Stimulated activated CD4-positive, alpha-beta T cell treated with anti-CD3 and anti-CD28 coated beads, TNF-alpha, amount 100 ng/mL, for 24 hours (primary cell): ENCODE measurements around the gene SLC37A4.
"Not testable (repeated sequence)": the region's sequence is repeated elsewhere in the genome, so short reads cannot be mapped to it uniquely, and the experiment has no call there.

ENCODE experiments used
- DNase-seq, 3 experiments: peaks; one replicate each; pipeline ENCODE4 v3.0.0-alpha.2; 2020; ENCODE audit warnings: low read depth in 3 of 3

SLC37A4 gene

DNA sequence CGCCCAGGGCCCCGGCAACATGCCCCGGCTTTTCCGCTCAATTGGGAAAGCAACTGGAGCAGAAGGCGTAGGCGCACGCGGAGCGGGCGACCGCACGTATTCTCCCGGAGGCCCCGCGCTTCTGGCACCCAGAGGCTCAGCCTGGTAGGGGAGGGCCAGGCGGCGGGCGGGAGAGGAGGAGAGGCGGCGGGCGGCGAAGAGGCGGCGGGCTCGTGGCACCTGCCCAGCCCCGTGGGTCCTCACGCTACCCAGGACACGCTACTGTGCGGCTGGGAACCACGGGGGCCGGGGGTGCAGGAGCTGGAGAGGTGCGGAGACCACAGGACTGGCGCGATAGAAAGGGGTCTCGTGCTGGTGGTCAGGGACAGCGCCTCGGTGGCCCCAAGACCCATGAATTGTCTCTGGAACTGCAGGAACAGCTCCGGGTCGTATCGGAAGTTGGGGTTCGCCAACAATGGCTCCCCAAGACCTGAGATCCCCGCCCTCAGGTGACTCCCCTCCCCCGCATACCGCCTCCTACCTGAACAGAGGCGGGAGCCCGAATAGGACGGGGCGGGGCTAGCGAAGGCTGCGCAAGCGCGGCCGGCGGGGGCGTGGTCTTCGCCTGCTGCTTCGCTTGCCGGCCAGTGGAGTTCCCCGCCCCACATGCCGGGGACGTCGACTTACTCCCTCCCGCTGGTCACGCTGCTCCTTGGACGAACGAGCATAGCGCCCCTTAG is at the start of gene SLC37A4:
Gene SLC37A4, minus strand, starts transcription at position 549 of the 719 bp plus-strand sequence.
- peak; percentile 90 to 100 (median 99) for DNase-seq

DNA sequence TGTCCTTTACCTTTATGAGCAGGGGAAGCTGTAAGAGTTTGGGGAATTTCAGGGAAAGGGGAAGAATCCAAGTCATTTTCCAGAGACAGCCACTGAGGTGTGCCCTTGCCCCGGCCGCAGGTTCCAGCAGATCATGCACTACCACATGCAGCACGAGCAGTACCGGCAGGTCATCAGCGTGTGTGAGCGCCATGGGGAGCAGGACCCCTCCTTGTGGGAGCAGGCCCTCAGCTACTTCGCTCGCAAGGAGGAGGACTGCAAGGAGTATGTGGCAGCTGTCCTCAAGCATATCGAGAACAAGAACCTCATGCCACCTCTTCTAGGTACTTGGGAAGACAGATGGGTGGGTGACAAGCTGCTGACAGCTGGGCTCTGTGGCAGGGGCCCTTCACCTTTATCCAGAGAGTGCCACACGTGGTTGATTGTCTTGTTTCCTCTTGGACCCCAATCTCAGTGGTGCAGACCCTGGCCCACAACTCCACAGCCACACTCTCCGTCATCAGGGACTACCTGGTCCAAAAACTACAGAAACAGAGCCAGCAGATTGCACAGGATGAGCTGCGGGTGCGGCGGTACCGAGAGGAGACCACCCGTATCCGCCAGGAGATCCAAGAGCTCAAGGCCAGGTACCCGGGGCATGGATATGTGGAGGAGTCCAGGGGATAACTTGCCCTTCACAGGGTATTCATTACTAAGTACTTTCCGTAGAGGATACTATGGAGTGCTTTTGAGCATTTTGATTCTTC is 48.2 kb upstream of the SLC37A4 start:
- no peak for DNase-seq

DNA sequence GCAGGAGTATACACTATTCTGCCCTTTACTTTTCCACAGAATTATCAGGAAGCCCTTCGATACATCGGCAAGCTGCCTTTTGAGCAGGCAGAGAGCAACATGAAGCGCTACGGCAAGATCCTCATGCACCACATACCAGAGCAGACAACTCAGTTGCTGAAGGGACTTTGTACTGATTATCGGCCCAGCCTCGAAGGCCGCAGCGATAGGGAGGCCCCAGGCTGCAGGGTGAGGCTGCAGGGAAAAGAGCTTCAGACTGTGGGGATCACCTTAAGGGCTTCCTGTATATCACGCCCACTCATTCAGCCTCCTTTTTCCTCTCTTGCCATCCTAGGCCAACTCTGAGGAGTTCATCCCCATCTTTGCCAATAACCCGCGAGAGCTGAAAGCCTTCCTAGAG is 47.2 kb upstream of the SLC37A4 start:
- no peak for DNase-seq

DNA sequence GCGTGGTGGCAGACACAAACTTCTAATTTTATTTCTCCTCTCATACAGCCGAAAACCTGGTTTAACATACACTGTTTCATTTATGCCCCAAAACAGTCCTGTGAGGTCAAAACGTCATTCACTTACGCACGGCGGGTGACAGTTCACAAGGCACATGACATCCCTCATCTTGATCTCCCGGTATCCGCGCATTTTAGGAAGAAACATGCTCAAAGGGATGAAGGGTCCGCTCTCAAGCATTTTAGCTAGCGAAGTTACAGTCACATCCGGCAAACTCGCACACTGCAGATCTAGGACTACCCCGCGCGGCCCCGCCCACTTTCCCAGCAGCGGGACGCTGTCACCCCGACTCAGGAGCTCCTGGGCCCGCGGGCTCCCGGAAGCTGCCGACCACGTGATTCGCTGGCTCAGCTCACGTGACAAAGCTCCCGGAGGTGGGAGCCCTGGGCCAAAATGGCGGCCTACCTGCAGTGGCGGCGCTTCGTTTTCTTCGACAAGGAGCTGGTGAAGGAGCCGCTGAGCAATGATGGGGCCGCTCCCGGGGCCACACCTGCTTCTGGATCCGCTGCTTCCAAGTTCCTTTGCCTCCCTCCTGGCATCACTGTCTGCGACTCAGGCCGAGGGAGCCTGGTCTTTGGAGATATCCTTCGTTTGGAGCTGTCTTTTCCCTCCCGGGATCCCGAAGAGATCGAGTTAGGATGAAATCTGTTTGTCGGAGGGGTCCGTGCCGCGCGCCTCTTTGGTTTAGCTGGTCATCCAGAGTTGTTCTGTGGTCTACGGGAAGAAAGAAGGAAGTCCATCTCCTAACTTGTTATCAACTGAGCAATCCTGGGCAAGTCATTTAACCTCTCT is 36.9 kb upstream of the SLC37A4 start, which contains the start of gene VPS11:
Gene VPS11, plus strand, starts transcription at position 448 of the 852 bp plus-strand sequence. Its CDS starts 6 bp downstream, at position 454.
- DNase-seq, result peak; percentile 95 to 99 (median 96)

- DNase-seq, result no peak
These were observed 34.7 kb upstream of the SLC37A4 start for GRCh38 chr11:119065369-119065768.

GRCh38 chr11:119062779-119063178 is 32.1 kb upstream of the SLC37A4 start:
- no peak for DNase-seq

DNA sequence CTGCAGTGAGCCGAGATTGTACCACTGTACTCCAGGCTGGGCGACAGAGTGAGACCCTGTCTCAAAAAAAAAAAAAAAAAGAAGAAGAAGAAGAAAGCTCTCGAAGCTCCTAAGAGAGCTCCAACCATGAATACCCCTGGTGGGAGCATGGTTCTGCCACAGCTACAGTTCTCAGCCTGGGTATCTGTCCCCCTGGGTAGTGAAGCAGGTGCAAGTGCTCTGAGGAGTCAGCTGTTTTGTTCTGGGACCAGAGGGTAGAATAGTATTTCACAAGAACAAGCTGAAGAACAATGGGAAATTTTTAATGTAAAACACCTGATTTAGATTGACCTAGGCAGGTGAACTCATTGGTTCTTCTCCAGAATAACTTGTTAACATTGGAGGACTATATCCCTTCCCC is 30.6 kb upstream of the SLC37A4 start:
- DNase-seq, result no peak

GRCh38 chr11:119059128-119059527 is 28.5 kb upstream of the SLC37A4 start:
- DNase-seq, result not testable (repeated sequence)

DNA sequence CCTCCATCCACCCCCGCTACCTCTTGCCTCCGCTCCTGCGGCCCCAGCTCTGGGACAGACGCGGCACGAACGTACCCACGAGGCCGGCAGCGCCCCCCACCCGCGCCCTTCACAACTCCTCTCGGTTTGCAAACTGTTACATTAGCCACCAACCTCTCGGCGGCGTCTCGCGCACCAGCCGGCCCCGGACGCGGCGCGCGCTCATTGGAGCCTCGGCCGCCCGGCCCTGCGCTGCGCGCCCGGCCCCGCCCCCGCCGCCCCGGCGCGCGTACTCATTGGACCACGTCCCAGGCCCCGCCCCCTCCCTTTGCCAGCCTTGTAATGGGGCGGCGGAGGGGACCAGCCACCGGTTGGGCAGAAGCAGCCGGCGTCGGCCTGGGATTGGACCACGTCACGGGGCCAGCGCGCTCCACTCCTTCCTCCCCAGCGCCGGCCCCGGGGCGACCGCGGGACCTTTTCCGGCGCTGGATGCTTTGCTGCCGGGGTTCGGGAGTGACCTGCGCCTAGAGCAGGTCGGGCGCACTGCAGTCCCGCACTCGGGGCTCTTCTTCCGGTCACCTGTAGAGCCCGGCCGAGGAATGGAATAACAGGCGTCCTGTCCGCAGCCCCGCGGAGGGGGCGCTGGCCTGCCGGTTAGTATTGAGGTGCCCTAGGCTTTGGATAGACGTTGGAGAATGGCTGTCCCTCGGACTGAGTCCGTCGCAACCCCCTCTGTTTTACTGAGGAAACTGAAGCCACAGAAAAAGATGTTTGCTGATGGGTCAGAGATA is 26.5 kb upstream of the SLC37A4 start, which contains the start of gene HYOU1:
Gene HYOU1, minus strand, starts transcription at position 206 of the 770 bp plus-strand sequence. CDS start 1,045 bp downstream, outside the sequence.
- DNase-seq, result peak; percentile 97 to 99 (median 98)

DNA sequence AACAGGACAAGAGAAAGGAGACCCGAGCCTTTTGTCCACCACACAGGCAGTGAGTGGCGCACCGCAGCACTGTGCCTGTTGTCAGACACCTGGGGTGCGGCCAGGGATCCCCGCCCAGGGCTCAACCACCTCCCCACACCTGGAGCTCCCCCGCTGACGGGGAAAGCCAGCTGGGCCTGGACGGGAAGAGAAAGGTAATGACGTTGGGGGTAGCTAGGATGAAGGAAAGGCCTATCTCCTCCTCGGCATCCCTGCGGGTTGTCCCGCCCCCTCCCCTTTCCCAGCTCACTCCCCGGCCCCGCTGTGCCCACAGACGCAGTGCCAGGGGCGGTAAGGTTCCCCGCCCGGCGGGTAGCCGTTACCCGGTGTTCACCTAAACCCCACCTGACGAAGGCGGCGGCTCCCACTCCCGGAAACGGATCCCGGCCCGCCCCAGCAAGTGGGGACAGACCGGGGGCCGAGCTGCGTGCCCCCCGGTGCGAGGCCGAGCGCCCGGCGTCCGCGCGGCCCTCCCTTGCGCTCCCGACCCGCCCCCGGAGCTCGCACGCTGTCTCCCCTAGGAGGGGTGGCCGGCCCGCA is 25.8 kb upstream of the SLC37A4 start:
- peak in 2 of 3 experiments; percentile 5 to 37 for DNase-seq

- DNase-seq, result no peak
These were observed 25.2 kb upstream of the SLC37A4 start for GRCh38 chr11:119055901-119056300.

DNA sequence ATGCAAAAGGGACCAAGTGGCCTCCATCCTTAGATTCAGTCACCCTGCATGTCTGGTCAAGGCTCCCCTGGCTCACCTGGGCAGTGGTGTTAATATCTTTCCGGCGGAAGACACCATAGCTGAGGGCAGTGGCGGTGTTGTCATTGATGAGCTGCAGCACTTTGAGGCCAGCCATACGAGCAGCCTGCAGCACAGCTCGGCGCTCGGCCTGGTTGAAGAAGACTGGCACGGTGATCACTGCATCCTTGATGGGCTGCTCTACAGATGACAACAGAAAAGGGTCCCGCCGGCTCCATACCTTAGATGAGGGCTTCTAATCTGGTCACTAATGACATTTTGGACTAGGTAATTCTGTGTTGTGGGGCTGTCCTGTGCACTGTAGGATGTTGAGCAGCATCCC is 23.7 kb upstream of the SLC37A4 start:
- DNase-seq, result no peak

DNA sequence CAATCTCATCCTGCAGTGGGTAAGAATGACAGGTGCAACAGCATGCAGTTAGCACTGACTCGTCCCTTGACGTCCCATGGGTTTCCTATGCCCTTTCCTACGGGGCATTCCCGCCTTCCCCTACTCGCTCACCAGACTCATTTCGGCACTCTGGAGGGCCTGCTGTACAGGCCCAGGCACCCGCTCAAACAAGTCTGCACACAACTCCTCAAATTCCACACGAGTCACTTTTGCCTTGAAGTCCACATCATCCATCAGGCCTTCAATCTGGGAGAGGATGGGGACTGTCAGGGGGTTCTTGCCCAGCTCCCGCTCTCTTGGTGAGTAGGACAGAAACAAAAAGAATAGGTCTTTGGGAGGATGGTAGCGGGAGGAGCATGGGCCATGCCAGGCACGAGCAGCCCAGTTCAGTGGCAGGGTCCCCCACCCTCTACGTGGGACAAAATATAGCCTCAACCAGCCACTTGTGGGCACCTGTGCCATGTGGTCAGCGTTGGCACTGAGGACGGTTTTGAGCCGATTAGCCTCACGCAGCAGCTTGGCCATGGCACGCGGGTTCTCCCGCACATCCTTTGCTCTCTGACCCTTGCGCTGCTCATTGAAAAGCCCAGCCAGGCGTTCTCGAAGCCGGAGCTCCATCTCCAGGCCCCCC is 21.6 kb upstream of the SLC37A4 start:
- DNase-seq, result no peak

GRCh38 chr11:119051440-119052162 is 20.9 kb upstream of the SLC37A4 start:
- DNase-seq, result no peak

DNA sequence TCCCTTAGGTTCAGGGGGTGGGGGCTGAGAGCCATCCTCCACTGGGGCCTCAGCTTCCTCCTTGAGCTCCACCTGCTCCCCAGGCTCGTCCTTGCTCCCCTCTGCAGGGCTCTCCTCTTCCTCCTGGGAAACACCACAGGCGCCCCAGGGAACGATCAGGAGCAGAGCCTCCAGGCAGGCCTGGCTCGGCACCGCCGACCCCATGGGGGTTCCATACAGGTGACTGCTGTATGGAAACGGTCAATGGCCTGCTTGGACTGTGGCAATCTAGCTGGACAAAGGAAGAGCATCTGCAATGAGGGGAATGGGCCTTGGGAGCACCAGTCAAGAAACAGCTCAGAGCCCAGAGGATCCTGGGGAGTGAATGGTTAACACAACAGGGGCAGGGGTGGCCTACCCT is 18.4 kb upstream of the SLC37A4 start:
- no peak for DNase-seq

DNA sequence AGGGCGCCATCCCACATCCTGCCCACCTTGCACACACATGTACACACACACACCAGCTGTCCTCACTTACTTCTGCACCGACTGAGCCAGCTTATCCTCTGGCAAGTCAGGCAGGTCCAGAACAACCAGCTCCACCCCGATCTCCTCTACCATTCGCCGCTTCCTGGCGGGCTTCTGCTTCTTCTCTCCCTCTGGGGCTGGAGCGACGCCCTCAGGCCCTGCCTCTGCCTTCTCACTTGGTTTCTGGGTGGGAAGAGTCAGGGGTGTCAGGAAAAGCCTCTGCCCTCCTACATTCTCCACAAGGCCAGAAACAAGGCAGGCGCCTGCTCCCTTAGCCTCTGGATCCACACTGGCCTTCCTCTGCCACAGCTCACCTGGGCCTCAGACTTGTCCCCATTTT is 18.0 kb upstream of the SLC37A4 start:
- no peak for DNase-seq

- DNase-seq, result no peak
These were observed 16.5 kb upstream of the SLC37A4 start for GRCh38 chr11:119047205-119047604.

DNA sequence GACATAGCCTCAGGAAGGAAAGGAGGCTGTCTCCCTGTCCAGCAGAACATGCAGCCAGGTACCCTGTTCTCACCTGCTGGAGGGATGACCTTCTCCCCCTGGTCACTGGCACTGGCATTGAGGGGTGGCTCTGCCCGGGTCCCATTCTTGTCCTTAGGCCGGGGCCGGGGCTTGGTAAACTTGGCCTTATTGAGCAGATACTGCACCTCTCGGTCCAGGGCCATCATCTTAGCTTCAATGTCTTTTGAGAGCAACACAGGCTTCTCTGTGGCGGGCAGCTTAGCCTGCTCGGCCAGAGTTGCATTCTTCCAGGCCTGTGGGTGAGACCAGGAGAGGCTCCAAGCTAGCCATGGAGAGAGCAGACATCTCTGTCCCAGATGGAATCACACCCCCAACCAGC is 15.8 kb upstream of the SLC37A4 start:
- no peak for DNase-seq

- DNase-seq, result no peak
These were observed 14.0 kb upstream of the SLC37A4 start for GRCh38 chr11:119044708-119045107.

DNA sequence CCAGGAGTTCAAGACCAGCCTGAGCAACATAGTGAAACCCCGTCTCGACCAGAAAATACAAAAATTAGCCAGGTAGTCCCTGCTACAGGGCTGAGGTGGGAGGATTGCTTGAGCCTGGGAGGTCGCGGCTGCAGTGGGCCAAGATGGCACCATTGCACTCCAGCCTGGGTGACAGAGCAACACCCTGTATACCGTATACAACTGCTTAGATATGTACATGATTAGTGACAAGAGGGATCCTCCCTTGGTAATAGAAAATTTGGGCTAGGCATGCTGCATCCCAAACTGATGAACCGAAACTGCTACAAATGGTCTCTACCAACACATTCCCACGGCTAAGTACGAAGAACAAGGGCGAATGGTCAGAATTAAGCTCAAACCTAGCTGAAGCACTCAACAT is 12.2 kb upstream of the SLC37A4 start:
- DNase-seq, result no peak
